Gastrocnemius medialis (tissue), 4 donors: ENCODE measurements around the gene GHDC.

Experiments
- POLR2A ChIP-seq, 2 donors: fragments of 450-650 bp; IDR thresholded peaks; one replicate each; pipeline ENCODE4 v1.6.1; 2017; ENCODE audit warnings: antibody characterized with exemption in 2 of 2, mild to moderate bottlenecking in 2 of 2, moderate library complexity in 2 of 2
- TF ChIP-seq, protein P1 (sequence below), 5 experiments: fragments of 450-650 bp in 3 of 5; fragments of 200-600 bp in 2 of 5; sonication (generic) in 2 of 5; IDR thresholded peaks in 4 of 5; conservative IDR thresholded peaks in 1 of 5; 1 replicate in 4 of 5; 2 replicates in 1 of 5; pipeline ENCODE4 v1.5.1; 2016 to 2019; ENCODE audit warnings: antibody characterized with exemption in 5 of 5, mild to moderate bottlenecking in 3 of 5, moderate library complexity in 3 of 5

DNA sequence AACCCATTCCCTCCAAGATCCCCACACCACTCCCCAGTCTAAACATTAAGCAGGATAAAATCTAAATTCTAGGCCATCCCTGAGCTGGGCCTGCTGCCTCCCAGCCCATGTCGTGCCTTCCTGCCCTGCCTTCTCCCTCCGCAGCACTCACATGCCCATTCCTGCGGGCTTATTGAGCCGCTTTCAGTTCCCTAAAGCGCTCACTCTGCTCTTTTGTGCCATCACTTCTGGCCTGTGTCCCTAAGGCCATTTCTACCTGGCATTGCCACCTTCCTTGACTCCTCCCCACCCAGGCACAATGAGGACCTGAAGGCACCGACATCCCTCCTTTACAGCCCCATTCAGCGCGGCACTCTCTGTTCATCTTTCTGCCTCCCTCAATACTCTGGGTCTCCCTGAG lies 26.5 kb downstream of the GHDC start:
- TF ChIP-seq, protein P1, sequence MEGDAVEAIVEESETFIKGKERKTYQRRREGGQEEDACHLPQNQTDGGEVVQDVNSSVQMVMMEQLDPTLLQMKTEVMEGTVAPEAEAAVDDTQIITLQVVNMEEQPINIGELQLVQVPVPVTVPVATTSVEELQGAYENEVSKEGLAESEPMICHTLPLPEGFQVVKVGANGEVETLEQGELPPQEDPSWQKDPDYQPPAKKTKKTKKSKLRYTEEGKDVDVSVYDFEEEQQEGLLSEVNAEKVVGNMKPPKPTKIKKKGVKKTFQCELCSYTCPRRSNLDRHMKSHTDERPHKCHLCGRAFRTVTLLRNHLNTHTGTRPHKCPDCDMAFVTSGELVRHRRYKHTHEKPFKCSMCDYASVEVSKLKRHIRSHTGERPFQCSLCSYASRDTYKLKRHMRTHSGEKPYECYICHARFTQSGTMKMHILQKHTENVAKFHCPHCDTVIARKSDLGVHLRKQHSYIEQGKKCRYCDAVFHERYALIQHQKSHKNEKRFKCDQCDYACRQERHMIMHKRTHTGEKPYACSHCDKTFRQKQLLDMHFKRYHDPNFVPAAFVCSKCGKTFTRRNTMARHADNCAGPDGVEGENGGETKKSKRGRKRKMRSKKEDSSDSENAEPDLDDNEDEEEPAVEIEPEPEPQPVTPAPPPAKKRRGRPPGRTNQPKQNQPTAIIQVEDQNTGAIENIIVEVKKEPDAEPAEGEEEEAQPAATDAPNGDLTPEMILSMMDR (IDR thresholded peaks at IDR 0.05 in 4 of 5, conservative IDR thresholded peaks at IDR 0.05 in 1 of 5) = no peak
- TF ChIP-seq POLR2A (IDR thresholded peaks at IDR 0.05) = no peak
